ENCODE results near the gene PLCB2. TPM values are rescaled to one million over a fixed set of nuclear protein-coding genes. Genes with fewer than 3 reads are reported as not detected.

The PLCB2 gene
- total and polyA plus RNA-seq, 9 of the 15 experiments (the other 6 are each of a cell fraction or from before 2014, with no cell fraction given), result 0.37 to 12.3 (median 8.0) TPM

DNA sequence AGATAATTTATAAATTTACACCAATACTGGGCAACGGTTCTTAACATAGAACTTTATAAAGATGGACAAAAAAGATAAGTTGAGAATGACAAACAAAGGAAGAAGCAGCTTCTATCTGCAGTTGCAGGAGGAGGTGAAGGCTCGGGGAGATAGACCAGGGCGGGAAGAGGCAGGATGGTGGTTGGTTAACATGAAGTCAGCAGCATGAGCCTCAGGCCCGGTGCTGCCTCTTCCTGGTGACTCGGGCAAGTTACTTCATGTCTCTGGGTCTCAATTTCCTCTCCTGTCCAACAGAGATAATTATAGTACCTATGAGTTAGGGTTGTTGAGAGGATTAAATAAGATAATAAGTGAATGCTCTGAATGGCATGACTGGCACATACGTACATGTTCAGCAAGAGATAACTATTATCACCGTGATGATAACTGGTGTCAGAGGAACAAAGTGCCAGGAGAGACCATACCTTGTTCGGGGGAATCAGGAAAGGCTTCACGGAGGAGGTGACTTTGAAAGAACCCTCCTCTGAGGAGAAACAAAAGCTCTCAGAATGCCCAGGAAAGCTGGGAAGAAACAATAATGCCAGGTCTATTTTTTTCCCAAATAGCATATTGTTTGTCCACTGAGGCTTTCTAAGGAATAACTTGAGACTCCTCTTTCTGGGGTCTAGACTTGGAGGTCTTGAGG is 64.5 kb downstream of the PLCB2 start (continued):
- TF ChIP-seq, protein P1, sequence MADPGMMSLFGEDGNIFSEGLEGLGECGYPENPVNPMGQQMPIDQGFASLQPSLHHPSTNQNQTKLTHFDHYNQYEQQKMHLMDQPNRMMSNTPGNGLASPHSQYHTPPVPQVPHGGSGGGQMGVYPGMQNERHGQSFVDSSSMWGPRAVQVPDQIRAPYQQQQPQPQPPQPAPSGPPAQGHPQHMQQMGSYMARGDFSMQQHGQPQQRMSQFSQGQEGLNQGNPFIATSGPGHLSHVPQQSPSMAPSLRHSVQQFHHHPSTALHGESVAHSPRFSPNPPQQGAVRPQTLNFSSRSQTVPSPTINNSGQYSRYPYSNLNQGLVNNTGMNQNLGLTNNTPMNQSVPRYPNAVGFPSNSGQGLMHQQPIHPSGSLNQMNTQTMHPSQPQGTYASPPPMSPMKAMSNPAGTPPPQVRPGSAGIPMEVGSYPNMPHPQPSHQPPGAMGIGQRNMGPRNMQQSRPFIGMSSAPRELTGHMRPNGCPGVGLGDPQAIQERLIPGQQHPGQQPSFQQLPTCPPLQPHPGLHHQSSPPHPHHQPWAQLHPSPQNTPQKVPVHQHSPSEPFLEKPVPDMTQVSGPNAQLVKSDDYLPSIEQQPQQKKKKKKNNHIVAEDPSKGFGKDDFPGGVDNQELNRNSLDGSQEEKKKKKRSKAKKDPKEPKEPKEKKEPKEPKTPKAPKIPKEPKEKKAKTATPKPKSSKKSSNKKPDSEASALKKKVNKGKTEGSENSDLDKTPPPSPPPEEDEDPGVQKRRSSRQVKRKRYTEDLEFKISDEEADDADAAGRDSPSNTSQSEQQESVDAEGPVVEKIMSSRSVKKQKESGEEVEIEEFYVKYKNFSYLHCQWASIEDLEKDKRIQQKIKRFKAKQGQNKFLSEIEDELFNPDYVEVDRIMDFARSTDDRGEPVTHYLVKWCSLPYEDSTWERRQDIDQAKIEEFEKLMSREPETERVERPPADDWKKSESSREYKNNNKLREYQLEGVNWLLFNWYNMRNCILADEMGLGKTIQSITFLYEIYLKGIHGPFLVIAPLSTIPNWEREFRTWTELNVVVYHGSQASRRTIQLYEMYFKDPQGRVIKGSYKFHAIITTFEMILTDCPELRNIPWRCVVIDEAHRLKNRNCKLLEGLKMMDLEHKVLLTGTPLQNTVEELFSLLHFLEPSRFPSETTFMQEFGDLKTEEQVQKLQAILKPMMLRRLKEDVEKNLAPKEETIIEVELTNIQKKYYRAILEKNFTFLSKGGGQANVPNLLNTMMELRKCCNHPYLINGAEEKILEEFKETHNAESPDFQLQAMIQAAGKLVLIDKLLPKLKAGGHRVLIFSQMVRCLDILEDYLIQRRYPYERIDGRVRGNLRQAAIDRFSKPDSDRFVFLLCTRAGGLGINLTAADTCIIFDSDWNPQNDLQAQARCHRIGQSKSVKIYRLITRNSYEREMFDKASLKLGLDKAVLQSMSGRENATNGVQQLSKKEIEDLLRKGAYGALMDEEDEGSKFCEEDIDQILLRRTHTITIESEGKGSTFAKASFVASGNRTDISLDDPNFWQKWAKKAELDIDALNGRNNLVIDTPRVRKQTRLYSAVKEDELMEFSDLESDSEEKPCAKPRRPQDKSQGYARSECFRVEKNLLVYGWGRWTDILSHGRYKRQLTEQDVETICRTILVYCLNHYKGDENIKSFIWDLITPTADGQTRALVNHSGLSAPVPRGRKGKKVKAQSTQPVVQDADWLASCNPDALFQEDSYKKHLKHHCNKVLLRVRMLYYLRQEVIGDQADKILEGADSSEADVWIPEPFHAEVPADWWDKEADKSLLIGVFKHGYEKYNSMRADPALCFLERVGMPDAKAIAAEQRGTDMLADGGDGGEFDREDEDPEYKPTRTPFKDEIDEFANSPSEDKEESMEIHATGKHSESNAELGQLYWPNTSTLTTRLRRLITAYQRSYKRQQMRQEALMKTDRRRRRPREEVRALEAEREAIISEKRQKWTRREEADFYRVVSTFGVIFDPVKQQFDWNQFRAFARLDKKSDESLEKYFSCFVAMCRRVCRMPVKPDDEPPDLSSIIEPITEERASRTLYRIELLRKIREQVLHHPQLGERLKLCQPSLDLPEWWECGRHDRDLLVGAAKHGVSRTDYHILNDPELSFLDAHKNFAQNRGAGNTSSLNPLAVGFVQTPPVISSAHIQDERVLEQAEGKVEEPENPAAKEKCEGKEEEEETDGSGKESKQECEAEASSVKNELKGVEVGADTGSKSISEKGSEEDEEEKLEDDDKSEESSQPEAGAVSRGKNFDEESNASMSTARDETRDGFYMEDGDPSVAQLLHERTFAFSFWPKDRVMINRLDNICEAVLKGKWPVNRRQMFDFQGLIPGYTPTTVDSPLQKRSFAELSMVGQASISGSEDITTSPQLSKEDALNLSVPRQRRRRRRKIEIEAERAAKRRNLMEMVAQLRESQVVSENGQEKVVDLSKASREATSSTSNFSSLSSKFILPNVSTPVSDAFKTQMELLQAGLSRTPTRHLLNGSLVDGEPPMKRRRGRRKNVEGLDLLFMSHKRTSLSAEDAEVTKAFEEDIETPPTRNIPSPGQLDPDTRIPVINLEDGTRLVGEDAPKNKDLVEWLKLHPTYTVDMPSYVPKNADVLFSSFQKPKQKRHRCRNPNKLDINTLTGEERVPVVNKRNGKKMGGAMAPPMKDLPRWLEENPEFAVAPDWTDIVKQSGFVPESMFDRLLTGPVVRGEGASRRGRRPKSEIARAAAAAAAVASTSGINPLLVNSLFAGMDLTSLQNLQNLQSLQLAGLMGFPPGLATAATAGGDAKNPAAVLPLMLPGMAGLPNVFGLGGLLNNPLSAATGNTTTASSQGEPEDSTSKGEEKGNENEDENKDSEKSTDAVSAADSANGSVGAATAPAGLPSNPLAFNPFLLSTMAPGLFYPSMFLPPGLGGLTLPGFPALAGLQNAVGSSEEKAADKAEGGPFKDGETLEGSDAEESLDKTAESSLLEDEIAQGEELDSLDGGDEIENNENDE (IDR thresholded peaks at IDR 0.05; ENCODE audit: low read depth, low read length), result no peak
- TF ChIP-seq ZNF717 (CRISPR knock-in tag; IDR thresholded peaks at IDR 0.05), result no peak
- no peak for TF ChIP-seq ZNF224 (CRISPR knock-in tag; IDR thresholded peaks at IDR 0.05)
- TF ChIP-seq, protein P2, sequence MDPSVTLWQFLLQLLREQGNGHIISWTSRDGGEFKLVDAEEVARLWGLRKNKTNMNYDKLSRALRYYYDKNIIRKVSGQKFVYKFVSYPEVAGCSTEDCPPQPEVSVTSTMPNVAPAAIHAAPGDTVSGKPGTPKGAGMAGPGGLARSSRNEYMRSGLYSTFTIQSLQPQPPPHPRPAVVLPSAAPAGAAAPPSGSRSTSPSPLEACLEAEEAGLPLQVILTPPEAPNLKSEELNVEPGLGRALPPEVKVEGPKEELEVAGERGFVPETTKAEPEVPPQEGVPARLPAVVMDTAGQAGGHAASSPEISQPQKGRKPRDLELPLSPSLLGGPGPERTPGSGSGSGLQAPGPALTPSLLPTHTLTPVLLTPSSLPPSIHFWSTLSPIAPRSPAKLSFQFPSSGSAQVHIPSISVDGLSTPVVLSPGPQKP (CRISPR knock-in tag; IDR thresholded peaks at IDR 0.05), result no peak
- no peak for TF ChIP-seq OTX1 (CRISPR knock-in tag; IDR thresholded peaks at IDR 0.05)
- TF ChIP-seq, protein P3, sequence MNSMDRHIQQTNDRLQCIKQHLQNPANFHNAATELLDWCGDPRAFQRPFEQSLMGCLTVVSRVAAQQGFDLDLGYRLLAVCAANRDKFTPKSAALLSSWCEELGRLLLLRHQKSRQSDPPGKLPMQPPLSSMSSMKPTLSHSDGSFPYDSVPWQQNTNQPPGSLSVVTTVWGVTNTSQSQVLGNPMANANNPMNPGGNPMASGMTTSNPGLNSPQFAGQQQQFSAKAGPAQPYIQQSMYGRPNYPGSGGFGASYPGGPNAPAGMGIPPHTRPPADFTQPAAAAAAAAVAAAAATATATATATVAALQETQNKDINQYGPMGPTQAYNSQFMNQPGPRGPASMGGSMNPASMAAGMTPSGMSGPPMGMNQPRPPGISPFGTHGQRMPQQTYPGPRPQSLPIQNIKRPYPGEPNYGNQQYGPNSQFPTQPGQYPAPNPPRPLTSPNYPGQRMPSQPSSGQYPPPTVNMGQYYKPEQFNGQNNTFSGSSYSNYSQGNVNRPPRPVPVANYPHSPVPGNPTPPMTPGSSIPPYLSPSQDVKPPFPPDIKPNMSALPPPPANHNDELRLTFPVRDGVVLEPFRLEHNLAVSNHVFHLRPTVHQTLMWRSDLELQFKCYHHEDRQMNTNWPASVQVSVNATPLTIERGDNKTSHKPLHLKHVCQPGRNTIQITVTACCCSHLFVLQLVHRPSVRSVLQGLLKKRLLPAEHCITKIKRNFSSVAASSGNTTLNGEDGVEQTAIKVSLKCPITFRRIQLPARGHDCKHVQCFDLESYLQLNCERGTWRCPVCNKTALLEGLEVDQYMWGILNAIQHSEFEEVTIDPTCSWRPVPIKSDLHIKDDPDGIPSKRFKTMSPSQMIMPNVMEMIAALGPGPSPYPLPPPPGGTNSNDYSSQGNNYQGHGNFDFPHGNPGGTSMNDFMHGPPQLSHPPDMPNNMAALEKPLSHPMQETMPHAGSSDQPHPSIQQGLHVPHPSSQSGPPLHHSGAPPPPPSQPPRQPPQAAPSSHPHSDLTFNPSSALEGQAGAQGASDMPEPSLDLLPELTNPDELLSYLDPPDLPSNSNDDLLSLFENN (IDR thresholded peaks at IDR 0.05; ENCODE audit: low read depth in 2 of 2, low read length in 2 of 2), result no peak
- TF ChIP-seq FOXK1 (CRISPR knock-in tag; IDR thresholded peaks at IDR 0.05; ENCODE audit: borderline replicate concordance), result no peak
- TF ChIP-seq CCAR2 (IDR thresholded peaks at IDR 0.05; ENCODE audit: low read depth, low read length), result no peak
- TF ChIP-seq EP300 (IDR thresholded peaks at IDR 0.05; ENCODE audit: low read length), result peak; percentile 39; the same call in 1 of the 2 replicates
- TF ChIP-seq ZNF780A (CRISPR knock-in tag; IDR thresholded peaks at IDR 0.05), result no peak
- no peak for TF ChIP-seq ZC3H8 (IDR thresholded peaks at IDR 0.05)
- TF ChIP-seq RBFOX2 (IDR thresholded peaks at IDR 0.05; ENCODE audit: low read depth, low read length), result no peak
